Activated naive CD4-positive, alpha-beta T cell treated with Interleukin-2 at 50 U/mL for 16 hours (primary cell): ENCODE data around the gene DISC1.

Experiments
- DNase-seq: peaks from one replicate; pipeline ENCODE4 v3.0.0-alpha.2; 2020

Gene DISC1

DNA sequence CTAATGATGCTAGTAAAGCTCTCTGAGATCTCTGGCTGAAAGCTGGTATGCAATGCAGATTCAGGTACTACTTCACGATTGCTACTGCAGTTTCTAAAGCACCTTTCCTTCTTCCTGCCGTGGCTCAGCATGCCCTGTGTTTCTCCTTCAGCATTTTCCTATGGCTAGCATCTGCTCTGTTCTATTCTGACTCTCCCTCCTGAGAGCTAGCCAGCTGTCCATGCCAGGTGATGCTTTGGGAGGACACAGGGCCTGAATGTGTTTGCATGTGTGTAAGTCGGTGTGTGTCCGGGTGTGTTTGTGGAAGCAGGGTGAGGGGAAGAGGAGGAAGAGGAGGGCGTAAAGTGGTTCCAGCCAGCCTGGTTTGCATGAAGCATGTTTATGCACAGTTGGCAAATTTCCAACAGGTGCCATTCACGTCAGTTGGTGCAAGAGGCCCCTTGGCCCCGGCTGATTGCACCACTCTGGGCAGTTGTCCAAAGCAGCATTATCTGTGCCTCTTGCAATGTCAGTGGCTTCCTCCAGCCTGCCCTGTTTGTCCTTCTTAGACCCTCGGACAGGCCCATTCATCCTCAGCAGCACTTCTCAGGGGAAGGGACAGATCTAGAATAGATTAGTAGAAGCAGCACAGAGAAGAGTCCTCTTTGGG, 433.3 kb downstream of the DISC1 start:
- no peak for DNase-seq

GRCh38 chr1:232062967-232063366, 436.4 kb downstream of the DISC1 start:
- no peak for DNase-seq

- DNase-seq = no peak
These were observed 439.9 kb downstream of the DISC1 start for GRCh38 chr1:232066521-232066920.

DNA sequence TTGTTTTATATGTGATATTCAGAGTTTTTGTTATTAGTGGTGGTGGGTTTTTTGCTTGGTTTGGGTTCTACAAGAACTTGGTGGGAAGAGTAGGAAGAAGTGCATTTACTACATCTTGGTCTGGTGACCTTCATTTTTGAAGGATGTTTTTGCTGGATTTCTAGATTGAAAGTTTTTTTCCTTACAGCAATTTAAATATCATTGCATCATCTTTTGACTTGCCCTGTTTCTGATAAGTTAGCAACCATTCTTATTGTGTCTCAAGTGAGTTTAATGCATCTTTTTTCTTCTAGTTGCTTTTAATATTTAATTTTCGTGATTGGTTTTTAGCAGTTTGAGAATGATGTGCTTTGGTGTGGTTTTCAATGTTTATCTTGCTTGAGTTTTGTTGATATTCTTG, 447.7 kb downstream of the DISC1 start:
- DNase-seq = no peak

DNA sequence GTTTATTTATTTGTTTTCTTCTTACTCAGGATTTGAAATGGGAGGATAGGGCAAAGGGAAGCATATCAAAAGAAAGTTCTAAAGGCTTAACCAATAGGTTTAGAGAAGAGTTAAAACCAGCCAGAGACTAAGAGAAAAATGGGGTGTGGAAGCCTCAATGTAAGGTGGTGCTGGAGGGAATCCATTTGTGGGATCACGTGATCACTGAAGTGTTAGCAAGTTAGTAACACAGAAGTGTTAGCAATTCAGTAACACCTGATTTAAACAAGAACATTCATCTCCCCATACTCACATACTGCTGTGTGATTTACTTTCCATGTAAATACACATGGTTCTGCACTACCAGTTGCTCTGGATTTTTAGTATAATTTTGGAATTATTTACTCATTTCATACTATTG, 451.2 kb downstream of the DISC1 start:
- DNase-seq = no peak

- no peak for DNase-seq
These were observed 458.1 kb downstream of the DISC1 start for GRCh38 chr1:232084584-232085223.

DNA sequence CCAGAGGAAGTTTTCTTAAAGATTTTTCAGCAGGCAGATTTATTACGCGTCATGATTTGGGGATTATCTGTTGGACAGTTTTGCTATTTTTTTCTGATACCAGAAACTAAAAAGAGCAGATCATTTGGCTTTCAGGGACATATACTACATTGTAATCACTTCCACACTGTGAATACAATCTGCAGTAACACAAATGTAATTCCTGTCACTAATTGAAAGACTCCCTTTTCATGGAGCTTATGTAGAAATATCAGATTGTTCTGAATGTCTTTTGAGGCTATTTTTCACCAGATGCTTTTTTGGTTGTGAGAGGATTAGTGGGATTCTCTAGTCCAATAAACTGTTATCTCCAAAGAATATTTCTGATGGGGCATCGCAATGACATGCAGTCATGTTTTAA, 464.2 kb downstream of the DISC1 start:
- DNase-seq = no peak
